HepG2 (cell line): Measurements from ENCODE around the gene LY6G5B. TPM values are rescaled to one million over a fixed set of nuclear protein-coding genes. Genes with fewer than 3 reads are reported as not detected.
A peak's percentile ranks its signal among the peaks of the same experiment; 100 is the strongest.

Experiments
- AFF4 ChIP-seq: sonication (generic); formaldehyde crosslinking; IDR thresholded peaks from 2 replicates; pipeline ENCODE4 v1.4.0; 2020; ENCODE audit warnings: missing genetic modification reagents
- AGO2 ChIP-seq: fragments of 200-400 bp; formaldehyde crosslinking; optimal IDR thresholded peaks from 2 replicates; pipeline ENCODE3; 2017; ENCODE audit warnings: mild to moderate bottlenecking, low read depth, low read length, moderate library complexity
- ASH2L ChIP-seq: fragments of 300-600, 200-600 bp; sonication (generic); IDR thresholded peaks from 2 replicates; pipeline ENCODE4 v1.7.0; 2017; ENCODE audit warnings: low read depth, mild to moderate bottlenecking, moderate library complexity, mixed read lengths, low read length; ENCODE audit not compliant: insufficient read length
- CBX1 ChIP-seq: IDR thresholded peaks from one replicate; pipeline ENCODE4 v1.6.1; 2016; ENCODE audit warnings: antibody characterized with exemption, low read depth
- FOXM1 ChIP-seq: sonication (generic); formaldehyde crosslinking; IDR thresholded peaks from 2 replicates; pipeline ENCODE4 v1.5.0; 2020; ENCODE audit warnings: missing genetic modification reagents
- HNRNPL ChIP-seq: fragments of 200-400 bp; formaldehyde crosslinking; IDR thresholded peaks from 2 replicates; pipeline ENCODE4 v1.6.1; 2017; ENCODE audit warnings: mild to moderate bottlenecking, low read depth, low read length
- KLF9 ChIP-seq: IDR thresholded peaks from 2 replicates; pipeline ENCODE4 v1.6.1; 2016; ENCODE audit warnings: low read depth
- MEIS2 ChIP-seq: sonication (generic); formaldehyde crosslinking; IDR thresholded peaks from 2 replicates; pipeline ENCODE4 v1.9.0; 2021; ENCODE audit warnings: mild to moderate bottlenecking, missing genetic modification reagents
- PHF8 ChIP-seq: sonication (generic); formaldehyde crosslinking; IDR thresholded peaks from 2 replicates; pipeline ENCODE4 v1.5.0; 2020; ENCODE audit warnings: missing genetic modification reagents
- SOX5 ChIP-seq: IDR thresholded peaks from 2 replicates; pipeline ENCODE4 v1.6.1; 2016; ENCODE audit warnings: borderline replicate concordance
- TFDP2 ChIP-seq: sonication (generic); formaldehyde crosslinking; IDR thresholded peaks from 2 replicates; pipeline ENCODE4 v1.4.0; 2020; ENCODE audit warnings: missing genetic modification reagents
- TOPORS ChIP-seq: sonication (generic); formaldehyde crosslinking; IDR thresholded peaks from 2 replicates; pipeline ENCODE4 v1.8.0; 2023; ENCODE audit warnings: mild to moderate bottlenecking, missing genetic modification reagents
- ZKSCAN5 ChIP-seq: sonication (generic); formaldehyde crosslinking; IDR thresholded peaks from 2 replicates; pipeline ENCODE4 v1.5.1; 2020; ENCODE audit warnings: mild to moderate bottlenecking, missing genetic modification reagents
- ZNF230 ChIP-seq: sonication (generic); formaldehyde crosslinking; IDR thresholded peaks from 2 replicates; pipeline ENCODE4 v1.4.0; 2020; ENCODE audit warnings: mild to moderate bottlenecking, missing genetic modification reagents
- ZNF317 ChIP-seq: sonication (generic); formaldehyde crosslinking; IDR thresholded peaks from 2 replicates; pipeline ENCODE4 v1.5.0; 2020; ENCODE audit warnings: mild to moderate bottlenecking, missing genetic modification reagents
- ZNF775 ChIP-seq: sonication (generic); formaldehyde crosslinking; IDR thresholded peaks from 2 replicates; pipeline ENCODE4 v1.4.0; 2020; ENCODE audit warnings: missing genetic modification reagents, mild to moderate bottlenecking, moderate library complexity, borderline replicate concordance
- polyA plus RNA-seq, 8 experiments: library from polyadenylated mRNA; depleted of rRNA in 3 of 8; stranded (reverse) in 7 of 8; unstranded in 1 of 8; fragments of >200 nt; fragmentation: Illumina TruSeq in 4 of 8; extraction: Trizol in 4 of 8; gene quantifications; 2 replicates each; pipeline versions ENCODE4 v1.2.1 to v1.2.3, GENCODE V29; 2011 to 2016; ENCODE audit warnings: low read depth in 4 of 8, missing spikeins in 1 of 8, mixed read lengths in 1 of 8; ENCODE audit not compliant: insufficient read depth in 1 of 8
- total RNA-seq, 5 experiments: library from RNA; depleted of rRNA; stranded (reverse); fragments of >200 nt; fragmentation: Illumina TruSeq; extraction: Trizol; gene quantifications; 2 replicates each; pipeline ENCODE4 v1.2.3, GENCODE V29; 2016; ENCODE audit warnings: low read depth in 1 of 5
- TF ChIP-seq, protein P1 (sequence below): sonication (generic); formaldehyde crosslinking; IDR thresholded peaks from 2 replicates; pipeline ENCODE4 v1.5.0; 2020; ENCODE audit warnings: missing genetic modification reagents
- TF ChIP-seq, protein P2 (sequence below): IDR thresholded peaks from 2 replicates; pipeline ENCODE4 v1.6.1; 2016; ENCODE audit warnings: missing biosample characterization, missing genetic modification reagents, low read depth
- TF ChIP-seq, protein P3 (sequence below): sonication (generic); formaldehyde crosslinking; IDR thresholded peaks from 2 replicates; pipeline ENCODE4 v1.4.0; 2020; ENCODE audit warnings: missing genetic modification reagents, borderline replicate concordance

Gene LY6G5B
- total and polyA plus RNA-seq, 2 of the 13 experiments (the other 11 are each of a cell fraction or from before 2014, with no cell fraction given): 7.8 to 15.7 TPM

DNA sequence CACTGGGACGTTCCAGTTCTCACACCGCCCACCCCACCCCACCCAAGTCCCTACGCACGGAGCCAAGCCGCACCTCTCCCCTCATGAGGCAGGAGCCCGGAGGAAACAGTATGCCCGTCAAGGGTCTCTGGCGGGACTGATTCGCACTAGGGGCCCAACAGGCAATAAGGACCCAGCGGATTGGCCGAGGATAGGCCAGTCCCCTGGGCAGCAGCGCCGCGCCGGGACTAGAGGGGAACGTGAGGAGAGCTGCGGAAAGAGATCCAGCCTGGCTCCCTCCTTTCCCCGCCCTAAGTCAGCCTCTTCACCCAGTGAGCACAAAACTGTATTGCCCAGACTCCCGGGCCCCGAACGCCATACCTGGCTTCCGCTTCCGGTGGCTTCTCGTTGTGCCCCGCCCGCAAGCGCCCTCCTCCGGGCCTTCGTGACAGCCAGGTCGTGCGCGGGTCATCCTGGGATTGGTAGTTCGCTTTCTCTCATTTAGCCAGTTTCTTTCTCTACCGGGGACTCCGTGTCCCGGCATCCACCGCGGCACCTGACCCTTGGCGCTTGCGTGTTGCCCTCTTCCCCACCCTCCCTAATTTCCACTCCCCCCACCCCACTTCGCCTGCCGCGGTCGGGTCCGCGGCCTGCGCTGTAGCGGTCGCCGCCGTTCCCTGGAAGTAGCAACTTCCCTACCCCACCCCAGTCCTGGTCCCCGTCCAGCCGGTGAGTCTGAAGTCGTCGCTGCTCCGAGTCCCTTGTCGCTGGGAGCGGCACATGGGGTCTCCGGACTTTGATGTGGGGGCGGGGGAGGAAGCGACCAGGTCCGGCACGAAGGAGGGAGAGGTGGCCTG lies 4.1 kb upstream of the LY6G5B start, which contains the start of gene CSNK2B (continued):
- no peak for TF ChIP-seq SOX5
- TF ChIP-seq FOXM1 (CRISPR knock-in tag): no peak
- TF ChIP-seq AFF4 (CRISPR knock-in tag): no peak; the same call in 1 of the 2 replicates
- peak; percentile 80 for TF ChIP-seq ZNF317 (CRISPR knock-in tag)
- TF ChIP-seq ZNF230: peak; percentile 77; the same call in 1 of the 2 replicates
- TF ChIP-seq, protein P1, sequence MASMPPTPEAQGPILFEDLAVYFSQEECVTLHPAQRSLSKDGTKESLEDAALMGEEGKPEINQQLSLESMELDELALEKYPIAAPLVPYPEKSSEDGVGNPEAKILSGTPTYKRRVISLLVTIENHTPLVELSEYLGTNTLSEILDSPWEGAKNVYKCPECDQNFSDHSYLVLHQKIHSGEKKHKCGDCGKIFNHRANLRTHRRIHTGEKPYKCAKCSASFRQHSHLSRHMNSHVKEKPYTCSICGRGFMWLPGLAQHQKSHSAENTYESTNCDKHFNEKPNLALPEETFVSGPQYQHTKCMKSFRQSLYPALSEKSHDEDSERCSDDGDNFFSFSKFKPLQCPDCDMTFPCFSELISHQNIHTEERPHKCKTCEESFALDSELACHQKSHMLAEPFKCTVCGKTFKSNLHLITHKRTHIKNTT (CRISPR knock-in tag): peak; percentile 80; the same call in 1 of the 2 replicates
- peak; percentile 87 for TF ChIP-seq ASH2L
- peak; percentile 83 for TF ChIP-seq TOPORS (CRISPR knock-in tag)
- TF ChIP-seq MEIS2 (CRISPR knock-in tag): peak; percentile 84
- peak; percentile 80; the same call in 1 of the 2 replicates for TF ChIP-seq HNRNPL
- TF ChIP-seq ZKSCAN5 (CRISPR knock-in tag): no peak
- peak; percentile 83; the same call in 1 of the 2 replicates for TF ChIP-seq ZNF775 (CRISPR knock-in tag)
- peak; percentile 97 for TF ChIP-seq PHF8
- TF ChIP-seq KLF9 (CRISPR knock-in tag): 0 out of 2 replicates have a peak, but pooled peaks have one; percentile 58
- TF ChIP-seq AGO2: peak; percentile 95
- TF ChIP-seq, protein P2, sequence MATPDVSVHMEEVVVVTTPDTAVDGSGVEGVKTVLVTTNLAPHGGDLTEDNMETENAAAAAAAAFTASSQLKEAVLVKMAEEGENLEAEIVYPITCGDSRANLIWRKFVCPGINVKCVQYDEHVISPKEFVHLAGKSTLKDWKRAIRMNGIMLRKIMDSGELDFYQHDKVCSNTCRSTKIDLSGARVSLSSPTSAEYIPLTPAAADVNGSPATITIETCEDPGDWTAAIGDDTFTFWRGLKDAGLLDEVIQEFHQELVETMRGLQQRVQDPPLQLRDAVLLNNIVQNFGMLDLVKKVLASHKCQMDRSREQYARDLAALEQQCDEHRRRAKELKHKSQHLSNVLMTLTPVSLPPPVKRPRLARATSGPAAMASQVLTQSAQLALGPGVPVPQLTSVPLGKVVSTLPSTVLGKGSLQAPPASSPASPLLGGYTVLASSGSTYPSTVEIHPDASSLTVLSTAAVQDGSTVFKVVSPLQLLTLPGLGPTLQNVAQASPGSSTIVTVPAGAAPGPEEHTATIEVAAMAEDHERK: peak; percentile 68; the same call in 1 of the 2 replicates
- TF ChIP-seq, protein P3, sequence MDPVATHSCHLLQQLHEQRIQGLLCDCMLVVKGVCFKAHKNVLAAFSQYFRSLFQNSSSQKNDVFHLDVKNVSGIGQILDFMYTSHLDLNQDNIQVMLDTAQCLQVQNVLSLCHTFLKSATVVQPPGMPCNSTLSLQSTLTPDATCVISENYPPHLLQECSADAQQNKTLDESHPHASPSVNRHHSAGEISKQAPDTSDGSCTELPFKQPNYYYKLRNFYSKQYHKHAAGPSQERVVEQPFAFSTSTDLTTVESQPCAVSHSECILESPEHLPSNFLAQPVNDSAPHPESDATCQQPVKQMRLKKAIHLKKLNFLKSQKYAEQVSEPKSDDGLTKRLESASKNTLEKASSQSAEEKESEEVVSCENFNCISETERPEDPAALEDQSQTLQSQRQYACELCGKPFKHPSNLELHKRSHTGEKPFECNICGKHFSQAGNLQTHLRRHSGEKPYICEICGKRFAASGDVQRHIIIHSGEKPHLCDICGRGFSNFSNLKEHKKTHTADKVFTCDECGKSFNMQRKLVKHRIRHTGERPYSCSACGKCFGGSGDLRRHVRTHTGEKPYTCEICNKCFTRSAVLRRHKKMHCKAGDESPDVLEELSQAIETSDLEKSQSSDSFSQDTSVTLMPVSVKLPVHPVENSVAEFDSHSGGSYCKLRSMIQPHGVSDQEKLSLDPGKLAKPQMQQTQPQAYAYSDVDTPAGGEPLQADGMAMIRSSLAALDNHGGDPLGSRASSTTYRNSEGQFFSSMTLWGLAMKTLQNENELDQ (CRISPR knock-in tag): no peak
- peak; percentile 79 for TF ChIP-seq TFDP2
- no peak for TF ChIP-seq CBX1
